ENCODE measurements around the gene MRPL44.

The MRPL44 gene

DNA sequence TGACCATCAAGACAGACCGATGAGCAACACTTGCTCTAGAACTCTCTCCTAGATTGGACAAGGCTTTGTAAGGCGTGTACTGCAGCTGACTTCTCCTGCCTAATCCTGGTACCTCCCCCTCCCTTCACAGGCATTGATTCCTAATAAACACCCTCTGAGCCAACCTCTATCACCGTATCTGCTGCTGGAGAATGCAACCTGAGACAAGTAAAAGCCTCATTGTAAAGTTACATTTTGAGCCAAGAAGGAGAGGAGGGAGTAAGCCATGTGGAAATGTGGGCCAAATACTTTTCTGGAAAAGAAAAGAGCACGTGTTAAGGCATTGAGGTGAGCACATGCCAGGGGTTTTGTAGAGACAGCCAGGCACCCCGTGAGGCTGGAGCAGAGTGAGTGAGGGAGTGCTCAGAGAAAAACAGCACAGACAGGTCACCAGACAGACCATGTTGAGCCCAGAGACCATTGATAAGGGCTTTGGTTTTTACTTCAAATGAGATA, 9.5 kb upstream of the MRPL44 start:
- Histone ChIP-seq H3K27me3 (replicated peaks; ENCODE audit: control insufficient read depth, insufficient read depth, low read length, poor library complexity, severe bottlenecking) (no peaks in the 10 kb centered on the region), H3K4me1 (ENCODE audit: control insufficient read depth, insufficient read depth, low read length, poor library complexity, severe bottlenecking) (peaks cover 11% of the 10 kb centered on the region)
- no peak for DNase-seq

DNA sequence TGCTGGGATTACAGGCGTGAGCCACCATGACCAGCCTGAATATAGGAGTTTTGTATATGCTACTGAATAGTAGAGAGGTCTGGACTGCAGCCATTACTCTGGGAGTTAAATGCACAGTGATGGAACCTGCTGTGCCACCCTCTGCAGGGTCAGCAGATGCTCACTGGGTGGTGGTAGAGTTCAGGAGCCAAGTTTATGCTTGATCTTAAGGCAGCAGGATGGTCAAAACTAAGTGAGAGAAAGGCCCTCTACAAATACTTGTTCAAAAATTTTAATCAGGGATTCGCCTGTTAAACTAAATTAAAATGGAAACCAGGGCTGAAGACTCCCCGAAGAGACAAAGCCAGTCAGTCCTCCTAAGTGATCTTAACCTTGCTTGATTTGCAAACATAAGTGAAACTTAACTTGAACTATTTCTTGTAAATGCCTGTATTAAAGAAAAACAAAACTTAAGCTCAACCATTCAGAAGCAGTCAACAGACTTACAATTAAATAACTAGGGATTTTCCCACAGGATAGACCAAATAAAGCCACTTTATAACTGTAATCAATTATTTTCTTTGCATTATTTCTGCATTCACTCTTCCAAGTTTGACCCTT, 7.9 kb upstream of the MRPL44 start:
- peaks cover 5% of the 10 kb centered on the region for H3K4me1 ChIP-seq (ENCODE audit: control insufficient read depth, insufficient read depth, low read length, poor library complexity, severe bottlenecking)
- H3K4me3 ChIP-seq (ENCODE audit: insufficient read depth, low read depth, low read length, poor library complexity, severe bottlenecking), result no peak overlapping the region
- DNase-seq, result no peak
- H3K36me3 ChIP-seq (ENCODE audit: control insufficient read depth, insufficient read depth, low read length), result no peaks in the 10 kb centered on the region
- H3K27ac ChIP-seq (ENCODE audit: insufficient read depth, low read length, poor library complexity, severe bottlenecking), result no peak overlapping the region
- no peaks in the 10 kb centered on the region for H3K9me3 ChIP-seq (ENCODE audit: control insufficient read depth, low read length)
- H3K27me3 ChIP-seq (replicated peaks; ENCODE audit: control insufficient read depth, insufficient read depth, low read length, poor library complexity, severe bottlenecking), result no peaks in the 10 kb centered on the region

More for the DNA sequence above, 9.5 kb upstream of the MRPL44 start:
- no peak overlapping the region for H3K4me3 ChIP-seq (ENCODE audit: insufficient read depth, low read depth, low read length, poor library complexity, severe bottlenecking)
- H3K9me3 ChIP-seq (ENCODE audit: control insufficient read depth, low read length), result no peaks in the 10 kb centered on the region
- H3K36me3 ChIP-seq (ENCODE audit: control insufficient read depth, insufficient read depth, low read length), result no peaks in the 10 kb centered on the region
- H3K27ac ChIP-seq (ENCODE audit: insufficient read depth, low read length, poor library complexity, severe bottlenecking), result no peak overlapping the region

DNA sequence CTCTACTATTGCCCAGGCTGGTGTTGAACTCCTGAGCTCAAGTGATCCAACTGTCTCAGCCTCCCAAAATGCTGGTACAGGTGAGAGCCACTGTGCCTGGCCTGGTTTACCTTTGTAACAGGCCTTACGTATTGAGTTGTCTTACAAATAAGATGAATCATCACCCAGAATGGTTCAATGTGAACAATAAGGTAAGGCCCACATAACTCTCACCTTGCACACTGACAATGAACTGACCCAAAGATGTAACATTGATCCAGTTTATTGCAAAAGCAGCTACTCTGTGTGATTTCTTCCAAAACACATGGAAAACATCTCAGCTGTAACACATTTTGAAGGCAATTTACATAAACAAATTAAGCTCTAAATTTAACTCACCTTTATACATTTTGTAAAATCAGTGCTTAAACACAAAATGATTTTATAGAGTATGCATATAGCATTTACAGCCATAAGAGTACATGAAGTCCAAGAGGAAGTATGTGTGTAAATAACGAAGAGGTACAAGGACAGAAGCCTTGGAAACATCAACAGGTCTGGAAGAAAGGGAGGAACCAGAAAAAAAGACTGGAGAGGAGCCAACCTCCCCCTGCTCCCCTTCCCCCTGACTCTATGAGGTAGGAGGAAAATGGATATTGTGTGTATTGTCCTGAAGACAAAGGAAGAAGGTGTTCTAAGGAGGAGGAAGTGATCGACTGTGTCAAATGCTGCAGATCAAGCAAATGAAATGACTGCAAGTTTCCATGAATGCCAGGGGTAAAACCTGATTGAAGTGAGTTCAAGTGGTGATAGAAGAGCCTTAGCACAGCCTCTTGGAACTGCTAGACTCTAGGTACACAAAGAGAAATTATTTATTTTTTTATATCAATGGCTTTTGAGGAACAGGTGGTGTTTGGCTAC, 6.6 kb upstream of the MRPL44 start:
- peaks cover 1% of the 10 kb centered on the region for H3K4me1 ChIP-seq (ENCODE audit: control insufficient read depth, insufficient read depth, low read length, poor library complexity, severe bottlenecking)
- H3K4me3 ChIP-seq (ENCODE audit: insufficient read depth, low read depth, low read length, poor library complexity, severe bottlenecking), result no peak overlapping the region

DNA sequence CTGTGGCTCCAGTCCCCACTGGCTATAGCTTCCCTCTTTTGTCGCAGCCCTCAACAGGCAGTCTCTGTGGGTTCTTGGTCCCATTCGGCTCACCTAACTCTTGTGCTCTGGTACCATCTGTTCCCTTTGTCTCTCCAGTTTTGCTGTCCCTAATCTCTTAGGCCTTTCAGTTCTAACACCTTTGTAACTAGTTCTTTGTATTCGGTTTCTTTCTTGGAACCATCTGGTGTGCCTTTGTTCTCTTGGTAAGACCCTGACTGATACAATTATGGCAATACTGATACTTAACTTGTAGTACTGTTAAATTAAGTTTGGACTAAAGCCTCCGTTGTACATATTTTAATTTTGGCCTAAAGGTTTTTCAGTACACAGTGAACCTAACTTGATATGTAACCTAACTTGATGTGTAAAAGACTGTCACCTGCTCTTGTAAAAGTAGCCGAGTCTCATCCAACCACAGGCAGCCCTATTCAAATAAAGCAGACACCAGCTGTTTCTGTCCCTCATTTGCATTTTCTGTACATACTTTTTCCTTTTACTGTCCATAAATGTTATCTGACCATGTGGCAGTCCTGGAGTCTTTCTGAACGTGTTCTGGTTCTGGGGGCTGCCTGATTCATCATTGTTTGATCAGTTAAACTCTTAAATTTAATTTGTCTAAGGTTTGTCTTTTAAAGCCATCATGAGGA, 4.8 kb upstream of the MRPL44 start:
- DNase-seq, result no peak
- no peak overlapping the region for H3K27ac ChIP-seq (ENCODE audit: insufficient read depth, low read length, poor library complexity, severe bottlenecking)
- peaks cover 6% of the 10 kb centered on the region for H3K4me1 ChIP-seq (ENCODE audit: control insufficient read depth, insufficient read depth, low read length, poor library complexity, severe bottlenecking)
- H3K36me3 ChIP-seq (ENCODE audit: control insufficient read depth, insufficient read depth, low read length), result no peaks in the 10 kb centered on the region
- H3K27me3 ChIP-seq (replicated peaks; ENCODE audit: control insufficient read depth, insufficient read depth, low read length, poor library complexity, severe bottlenecking), result no peaks in the 10 kb centered on the region
- H3K9me3 ChIP-seq (ENCODE audit: control insufficient read depth, low read length), result no peaks in the 10 kb centered on the region
- no peak overlapping the region for H3K4me3 ChIP-seq (ENCODE audit: insufficient read depth, low read depth, low read length, poor library complexity, severe bottlenecking)

More for the DNA sequence above, 6.6 kb upstream of the MRPL44 start:
- Histone ChIP-seq H3K27ac (ENCODE audit: insufficient read depth, low read length, poor library complexity, severe bottlenecking) (no peak overlapping the region), H3K9me3 (ENCODE audit: control insufficient read depth, low read length) (no peaks in the 10 kb centered on the region), H3K27me3 (replicated peaks; ENCODE audit: control insufficient read depth, insufficient read depth, low read length, poor library complexity, severe bottlenecking) (no peaks in the 10 kb centered on the region), H3K36me3 (ENCODE audit: control insufficient read depth, insufficient read depth, low read length) (no peaks in the 10 kb centered on the region)
- no peak for DNase-seq

DNA sequence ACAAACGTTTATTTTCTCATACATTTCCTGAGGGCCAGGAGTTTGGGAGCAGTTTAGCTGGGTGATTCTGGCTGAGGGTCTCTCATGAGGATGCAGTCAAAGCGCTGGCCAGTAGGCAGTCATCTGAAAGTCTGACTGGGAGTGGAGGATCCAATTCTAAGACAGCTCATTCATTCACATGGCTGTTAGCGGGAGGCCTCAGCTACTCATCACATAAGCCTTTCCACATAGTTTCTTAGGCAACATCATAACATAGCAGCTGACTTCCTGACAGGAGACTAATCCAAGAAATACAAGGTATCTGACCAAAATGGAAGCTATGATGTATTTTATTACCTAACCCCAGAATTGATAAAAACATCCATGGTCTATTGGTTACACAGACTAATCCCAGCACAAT, 2.9 kb upstream of the MRPL44 start:
- Histone ChIP-seq H3K4me1 (ENCODE audit: control insufficient read depth, insufficient read depth, low read length, poor library complexity, severe bottlenecking) (peaks cover 14% of the 10 kb centered on the region), H3K36me3 (ENCODE audit: control insufficient read depth, insufficient read depth, low read length) (no peaks in the 10 kb centered on the region), H3K27ac (ENCODE audit: insufficient read depth, low read length, poor library complexity, severe bottlenecking) (no peak overlapping the region)

DNA sequence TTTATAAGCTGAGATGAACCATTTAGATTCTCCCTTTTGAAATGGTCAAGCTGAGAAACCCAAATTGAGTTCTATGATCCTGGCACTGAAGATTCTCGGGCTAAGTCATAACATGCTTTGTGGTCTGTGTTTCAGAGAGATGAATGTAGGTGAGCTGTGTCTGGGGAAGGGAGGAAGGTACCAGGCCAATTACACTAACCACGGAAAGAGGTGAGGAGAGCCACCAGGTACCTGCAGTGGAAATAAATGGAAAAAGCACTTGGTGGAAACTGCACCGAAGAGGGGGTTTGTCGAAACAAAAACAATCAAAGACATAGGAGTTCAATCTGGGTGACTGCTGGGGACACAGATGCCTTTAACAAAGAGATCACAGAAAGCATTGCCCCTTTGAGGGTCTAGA, 963 bp upstream of the MRPL44 start:
- Histone ChIP-seq H3K36me3 (ENCODE audit: control insufficient read depth, insufficient read depth, low read length) (peaks cover 5% of the 10 kb centered on the region), H3K27me3 (replicated peaks; ENCODE audit: control insufficient read depth, insufficient read depth, low read length, poor library complexity, severe bottlenecking) (no peaks in the 10 kb centered on the region), H3K4me3 (ENCODE audit: insufficient read depth, low read depth, low read length, poor library complexity, severe bottlenecking) (no peak overlapping the region), H3K4me1 (ENCODE audit: control insufficient read depth, insufficient read depth, low read length, poor library complexity, severe bottlenecking) (peaks cover 25% of the 10 kb centered on the region), H3K9me3 (ENCODE audit: control insufficient read depth, low read length) (no peaks in the 10 kb centered on the region), H3K27ac (ENCODE audit: insufficient read depth, low read length, poor library complexity, severe bottlenecking) (no peak overlapping the region)
- no peak for DNase-seq

More for the DNA sequence above, 2.9 kb upstream of the MRPL44 start:
- no peaks in the 10 kb centered on the region for H3K9me3 ChIP-seq (ENCODE audit: control insufficient read depth, low read length)
- no peak for DNase-seq
- no peaks in the 10 kb centered on the region for H3K27me3 ChIP-seq (replicated peaks; ENCODE audit: control insufficient read depth, insufficient read depth, low read length, poor library complexity, severe bottlenecking)
- H3K4me3 ChIP-seq (ENCODE audit: insufficient read depth, low read depth, low read length, poor library complexity, severe bottlenecking), result no peak overlapping the region

DNA sequence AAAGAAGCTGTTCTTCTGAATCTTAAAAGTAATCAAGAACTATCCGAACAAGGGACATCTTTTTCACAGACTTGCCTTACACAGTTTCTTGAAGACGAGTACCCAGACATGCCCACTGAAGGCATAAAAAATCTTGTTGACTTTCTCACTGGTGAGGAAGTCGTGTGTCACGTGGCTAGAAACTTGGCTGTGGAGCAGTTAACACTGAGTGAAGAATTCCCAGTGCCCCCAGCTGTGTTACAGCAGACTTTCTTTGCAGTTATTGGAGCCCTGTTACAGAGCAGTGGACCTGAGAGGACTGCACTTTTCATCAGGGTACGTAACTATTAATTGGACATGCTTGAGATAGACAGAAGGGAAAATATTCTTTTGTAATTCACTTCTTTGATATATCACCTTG, 2.4 kb downstream of the MRPL44 start:
- H3K4me1 ChIP-seq (ENCODE audit: control insufficient read depth, insufficient read depth, low read length, poor library complexity, severe bottlenecking), result peaks cover 33% of the 10 kb centered on the region
- DNase-seq, result no peak

DNA sequence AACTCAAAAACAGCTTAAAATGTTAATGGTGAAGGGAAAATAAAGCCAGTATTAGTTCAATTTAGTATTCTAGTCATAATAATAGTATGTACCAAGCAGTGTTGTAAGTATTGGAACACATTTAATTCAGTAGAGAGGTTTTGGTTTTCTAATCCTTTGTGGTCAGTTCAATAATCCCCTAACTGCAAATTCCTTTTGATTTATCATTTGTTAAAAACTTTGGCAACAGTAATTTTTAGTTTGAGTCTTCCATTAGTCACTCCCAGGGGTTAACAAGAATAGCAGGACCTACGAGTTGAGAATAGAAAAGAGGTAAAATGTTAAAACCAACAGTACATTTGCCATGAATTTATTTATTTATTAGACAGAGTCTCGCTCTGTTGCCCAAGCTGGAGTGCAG, 10.7 kb downstream of the MRPL44 start:
- Histone ChIP-seq H3K27ac (ENCODE audit: insufficient read depth, low read length, poor library complexity, severe bottlenecking) (no peak overlapping the region), H3K4me3 (ENCODE audit: insufficient read depth, low read depth, low read length, poor library complexity, severe bottlenecking) (no peak overlapping the region), H3K4me1 (ENCODE audit: control insufficient read depth, insufficient read depth, low read length, poor library complexity, severe bottlenecking) (no peaks in the 10 kb centered on the region), H3K27me3 (replicated peaks; ENCODE audit: control insufficient read depth, insufficient read depth, low read length, poor library complexity, severe bottlenecking) (no peaks in the 10 kb centered on the region), H3K9me3 (ENCODE audit: control insufficient read depth, low read length) (no peaks in the 10 kb centered on the region), H3K36me3 (ENCODE audit: control insufficient read depth, insufficient read depth, low read length) (peaks cover 30% of the 10 kb centered on the region)
- no peak for DNase-seq

More for the DNA sequence above, 2.4 kb downstream of the MRPL44 start:
- peaks cover 11% of the 10 kb centered on the region for H3K36me3 ChIP-seq (ENCODE audit: control insufficient read depth, insufficient read depth, low read length)
- H3K9me3 ChIP-seq (ENCODE audit: control insufficient read depth, low read length), result no peaks in the 10 kb centered on the region
- H3K27ac ChIP-seq (ENCODE audit: insufficient read depth, low read length, poor library complexity, severe bottlenecking), result no peak overlapping the region
- H3K4me3 ChIP-seq (ENCODE audit: insufficient read depth, low read depth, low read length, poor library complexity, severe bottlenecking), result no peak overlapping the region
- no peaks in the 10 kb centered on the region for H3K27me3 ChIP-seq (replicated peaks; ENCODE audit: control insufficient read depth, insufficient read depth, low read length, poor library complexity, severe bottlenecking)

DNA sequence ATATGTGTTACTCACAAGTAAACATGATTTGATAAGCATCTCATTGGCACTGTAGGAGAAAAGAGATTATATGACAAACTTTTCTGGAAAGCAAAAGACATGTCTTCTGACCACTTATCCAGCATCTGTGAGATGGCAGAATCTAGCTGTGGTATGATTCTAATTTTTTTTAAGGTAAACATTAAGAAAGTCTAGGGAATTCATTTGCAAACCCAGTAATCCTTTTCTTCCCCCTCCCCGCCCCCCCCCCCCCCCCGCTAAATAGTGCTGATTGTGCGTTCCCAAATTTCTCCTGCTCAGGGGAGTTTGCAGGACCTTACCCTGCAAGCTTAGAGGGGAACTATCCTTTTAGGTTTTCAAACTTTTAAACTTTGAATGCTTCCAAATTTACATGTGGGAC, 12.1 kb downstream of the MRPL44 start:
- Histone ChIP-seq H3K27ac (ENCODE audit: insufficient read depth, low read length, poor library complexity, severe bottlenecking) (no peak overlapping the region), H3K4me1 (ENCODE audit: control insufficient read depth, insufficient read depth, low read length, poor library complexity, severe bottlenecking) (no peaks in the 10 kb centered on the region), H3K4me3 (ENCODE audit: insufficient read depth, low read depth, low read length, poor library complexity, severe bottlenecking) (no peak overlapping the region), H3K9me3 (ENCODE audit: control insufficient read depth, low read length) (no peaks in the 10 kb centered on the region), H3K36me3 (ENCODE audit: control insufficient read depth, insufficient read depth, low read length) (peaks cover 24% of the 10 kb centered on the region), H3K27me3 (replicated peaks; ENCODE audit: control insufficient read depth, insufficient read depth, low read length, poor library complexity, severe bottlenecking) (no peaks in the 10 kb centered on the region)
- DNase-seq, result no peak

DNA sequence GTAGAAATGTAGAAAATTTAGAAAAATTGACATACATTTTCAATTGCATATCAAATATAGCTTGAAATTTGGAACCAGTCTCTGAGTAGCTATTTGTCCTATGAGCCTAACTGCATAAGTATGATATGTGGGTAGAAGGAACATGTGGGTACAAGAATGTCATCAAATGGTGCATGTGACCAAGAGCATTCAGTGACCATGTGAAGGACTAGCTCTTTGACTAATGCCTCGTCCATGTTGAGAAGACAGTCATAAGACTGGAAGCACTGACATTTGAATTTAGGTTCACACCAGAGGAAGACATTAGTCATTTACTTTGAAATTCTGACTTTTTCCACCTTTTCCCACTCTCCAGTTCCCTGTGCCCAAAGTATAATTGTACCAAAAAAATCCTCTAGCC, 12.6 kb downstream of the MRPL44 start:
- DNase-seq, result no peak
- no peaks in the 10 kb centered on the region for H3K9me3 ChIP-seq (ENCODE audit: control insufficient read depth, low read length)
- no peak overlapping the region for H3K4me3 ChIP-seq (ENCODE audit: insufficient read depth, low read depth, low read length, poor library complexity, severe bottlenecking)
- no peaks in the 10 kb centered on the region for H3K4me1 ChIP-seq (ENCODE audit: control insufficient read depth, insufficient read depth, low read length, poor library complexity, severe bottlenecking)
- H3K27ac ChIP-seq (ENCODE audit: insufficient read depth, low read length, poor library complexity, severe bottlenecking), result no peak overlapping the region
- H3K36me3 ChIP-seq (ENCODE audit: control insufficient read depth, insufficient read depth, low read length), result peaks cover 24% of the 10 kb centered on the region
- H3K27me3 ChIP-seq (replicated peaks; ENCODE audit: control insufficient read depth, insufficient read depth, low read length, poor library complexity, severe bottlenecking), result no peaks in the 10 kb centered on the region
